GM19239 (cell line): Measurements from ENCODE around the gene USH1C.

Source experiments
- DNase-seq: peaks from one replicate; pipeline ENCODE4 v3.0.0; 2011; ENCODE audit warnings: low spot score; ENCODE audit not compliant: insufficient read length
- FAIRE-seq: peaks from 2 replicates; lab custom pipeline; 2011; peaks lifted over from hg19 to GRCh38; lab: Jason Lieb, UNC

The USH1C gene

GRCh38 chr11:17479284-17480214, 64.7 kb downstream of the USH1C start:
- FAIRE-seq (no peak), DNase-seq (no peak)

- FAIRE-seq (no peak), DNase-seq (no peak)
Observed at GRCh38 chr11:17478070-17478469, 66.1 kb downstream of the USH1C start.

- FAIRE-seq (no peak), DNase-seq (no peak)
Observed at GRCh38 chr11:17477361-17477760, 66.9 kb downstream of the USH1C start.

GRCh38 chr11:17477084-17477333, 67.2 kb downstream of the USH1C start:
- FAIRE-seq = no peak
- no peak for DNase-seq

GRCh38 chr11:17476317-17477083, 67.7 kb downstream of the USH1C start, which contains the start of gene ABCC8:
TSS of gene ABCC8 (minus strand) at chr11:17476845. CDS start at chr11:17476776, 69 bp downstream.
- no peak for DNase-seq
- no peak for FAIRE-seq

- no peak for FAIRE-seq
- no peak for DNase-seq
Observed at GRCh38 chr11:17475666-17476316, 68.4 kb downstream of the USH1C start.

- no peak for FAIRE-seq
- DNase-seq = no peak
Observed at GRCh38 chr11:17473071-17473744, 71.0 kb downstream of the USH1C start.

- FAIRE-seq = no peak
- no peak for DNase-seq
Observed at GRCh38 chr11:17472467-17472866, 71.7 kb downstream of the USH1C start.

- no peak for FAIRE-seq
- DNase-seq = no peak
Observed at GRCh38 chr11:17471501-17471900, 72.7 kb downstream of the USH1C start.

- DNase-seq = no peak
- FAIRE-seq = no peak
Observed at GRCh38 chr11:17469998-17470397, 74.2 kb downstream of the USH1C start.

- no peak for FAIRE-seq
Observed at GRCh38 chr11:17468122-17468521, 76.1 kb downstream of the USH1C start.

GRCh38 chr11:17463546-17464174, 80.6 kb downstream of the USH1C start:
- DNase-seq (no peak), FAIRE-seq (no peak)

More at GRCh38 chr11:17468122-17468521, 76.1 kb downstream of the USH1C start:
- DNase-seq = no peak

- DNase-seq = no peak
- FAIRE-seq = no peak
Observed at GRCh38 chr11:17462940-17463339, 81.3 kb downstream of the USH1C start.

- FAIRE-seq (no peak), DNase-seq (no peak)
Observed at GRCh38 chr11:17460406-17460805, 83.8 kb downstream of the USH1C start.

- FAIRE-seq (no peak), DNase-seq (no peak)
Observed at GRCh38 chr11:17459236-17459896, 84.8 kb downstream of the USH1C start.

- FAIRE-seq (no peak), DNase-seq (no peak)
Observed at GRCh38 chr11:17458268-17458667, 85.9 kb downstream of the USH1C start.

- no peak for FAIRE-seq
- DNase-seq = no peak
Observed at GRCh38 chr11:17457396-17458173, 86.6 kb downstream of the USH1C start.

- FAIRE-seq = no peak
- DNase-seq = no peak
Observed at GRCh38 chr11:17452668-17453067, 91.5 kb downstream of the USH1C start.

- FAIRE-seq = no peak
- no peak for DNase-seq
Observed at GRCh38 chr11:17449158-17449557, 95.1 kb downstream of the USH1C start.
